Liver (tissue), 9 donors: ENCODE data around the gene EHD4. TPM values are rescaled to one million over a fixed set of nuclear protein-coding genes. Genes with fewer than 3 reads are reported as not detected.

ENCODE experiments used
- DNase-seq: peaks from one replicate; pipeline ENCODE4 v3.0.0-alpha.2; 2017; ENCODE audit warnings: low spot score
- H3K27ac ChIP-seq, 2 donors: one replicate each; pipeline ENCODE4 v1.7.0; 2013; ENCODE audit warnings: inconsistent platforms in 2 of 2, low read length in 2 of 2, control low read depth in 1 of 2, low read depth in 1 of 2, mild to moderate bottlenecking in 1 of 2
- H3K27me3 ChIP-seq, 4 donors: one replicate each; pipeline versions ENCODE4 v1.6.1 to v1.7.0; 2013; ENCODE audit warnings: low read length in 3 of 4, inconsistent platforms in 1 of 4, mild to moderate bottlenecking in 1 of 4, moderate library complexity in 1 of 4; ENCODE audit not compliant: control insufficient read depth in 4 of 4, insufficient read depth in 4 of 4
- H3K36me3 ChIP-seq, 4 donors: one replicate each; pipeline versions ENCODE4 v1.6.1 to v1.7.0; 2013; ENCODE audit warnings: low read length in 3 of 4, mild to moderate bottlenecking in 3 of 4, low read depth in 1 of 4, moderate library complexity in 1 of 4; ENCODE audit not compliant: control insufficient read depth in 4 of 4, insufficient read depth in 3 of 4
- H3K4me1 ChIP-seq, 4 donors: one replicate each; pipeline versions ENCODE4 v1.6.1 to v1.7.0; 2013; ENCODE audit warnings: low read length in 3 of 4, mild to moderate bottlenecking in 3 of 4, moderate library complexity in 1 of 4; ENCODE audit not compliant: control insufficient read depth in 4 of 4, insufficient read depth in 4 of 4
- H3K4me3 ChIP-seq, 3 donors: one replicate each; pipeline versions ENCODE4 v1.6.1 to v1.7.0; 2013; ENCODE audit warnings: low read length in 3 of 3, control low read depth in 1 of 3, low read depth in 1 of 3, mild to moderate bottlenecking in 1 of 3
- H3K9ac ChIP-seq, 2 donors: one replicate each; pipeline ENCODE4 v1.7.0; 2013; ENCODE audit warnings: low read length in 2 of 2, mild to moderate bottlenecking in 2 of 2, moderate library complexity in 2 of 2, control low read depth in 1 of 2, low read depth in 1 of 2
- H3K9me3 ChIP-seq, 4 donors: one replicate each; pipeline versions ENCODE4 v1.6.1 to v1.7.0; 2013; ENCODE audit warnings: low read length in 3 of 4; ENCODE audit not compliant: control insufficient read depth in 4 of 4
- EGR1 ChIP-seq, 2 donors: IDR thresholded peaks; 2 replicates each; pipeline ENCODE4 v1.6.1; 2016 to 2018; ENCODE audit warnings: antibody characterized with exemption in 2 of 2, low read depth in 2 of 2
- FOXA1 ChIP-seq: IDR thresholded peaks from 2 replicates; pipeline ENCODE4 v1.6.1; 2016; ENCODE audit warnings: antibody characterized with exemption
- FOXA2 ChIP-seq: IDR thresholded peaks from 2 replicates; pipeline ENCODE4 v1.6.1; 2016; ENCODE audit warnings: antibody characterized with exemption
- GABPA ChIP-seq, 2 donors: IDR thresholded peaks in 1 of 2; conservative IDR thresholded peaks in 1 of 2; 2 replicates each; pipeline ENCODE4 v1.6.1; 2016; ENCODE audit warnings: antibody characterized with exemption in 2 of 2, mild to moderate bottlenecking in 1 of 2, moderate library complexity in 1 of 2
- HNF4A ChIP-seq, 2 donors: conservative IDR thresholded peaks; 2 replicates each; pipeline ENCODE4 v1.6.1; 2016; ENCODE audit warnings: antibody characterized with exemption in 2 of 2, mild to moderate bottlenecking in 2 of 2
- HNF4G ChIP-seq: IDR thresholded peaks from 2 replicates; pipeline ENCODE4 v1.6.1; 2016; ENCODE audit warnings: antibody characterized with exemption
- JUND ChIP-seq, 2 donors: IDR thresholded peaks; 2 replicates each; pipeline ENCODE4 v1.6.1; 2016; ENCODE audit warnings: antibody characterized with exemption in 2 of 2
- NR2F2 ChIP-seq: IDR thresholded peaks from 2 replicates; pipeline ENCODE4 v1.6.1; 2016; ENCODE audit warnings: antibody characterized with exemption
- SP1 ChIP-seq: IDR thresholded peaks from 2 replicates; pipeline ENCODE4 v1.6.1; 2018; ENCODE audit warnings: antibody characterized with exemption, mild to moderate bottlenecking
- TAF1 ChIP-seq: conservative IDR thresholded peaks from 2 replicates; pipeline ENCODE4 v1.6.1; 2016; ENCODE audit warnings: antibody characterized with exemption, mild to moderate bottlenecking
- YY1 ChIP-seq: IDR thresholded peaks from 2 replicates; pipeline ENCODE4 v1.6.1; 2016; ENCODE audit warnings: antibody characterized with exemption, mild to moderate bottlenecking
- WGBS: extraction: QIAGEN DNeasy Blood & Tissue Kit; methylation state at CpG from one replicate; pipeline ENCODE4 v1.1.7; 2013; 5-methylcytosine and 5-hydroxymethylcytosine counted together
- polyA plus RNA-seq, 2 donors: library from polyadenylated mRNA; stranded (reverse) in 1 of 2; unstranded in 1 of 2; fragments of 200-250 nt in 1 of 2; fragments of >200 nt in 1 of 2; fragmentation: Nextera tagmentation in 1 of 2; extraction: Ambion mirVana in 1 of 2; gene quantifications; one replicate each; pipeline versions ENCODE4 v1.2.1 to v1.2.3, GENCODE V29; 2013 to 2015
- total RNA-seq, 2 donors: library from RNA; depleted of rRNA; stranded (reverse); fragments of >200 nt; gene quantifications; one replicate each; pipeline ENCODE4 v1.2.3, GENCODE V29; 2014
- TF ChIP-seq, protein P1 (sequence below): fragments of 150-350 bp; IDR thresholded peaks from 2 replicates; pipeline ENCODE4 v1.5.1; 2017; ENCODE audit warnings: improper control_type of control experiment, low read depth, low read length; ENCODE audit not compliant: missing input control
- TF ChIP-seq, protein P2 (sequence below): IDR thresholded peaks from 2 replicates; pipeline ENCODE4 v1.6.1; 2016; ENCODE audit warnings: antibody characterized with exemption
- TF ChIP-seq, protein P3 (sequence below): IDR thresholded peaks from 2 replicates; pipeline ENCODE4 v1.6.1; 2016; ENCODE audit warnings: antibody characterized with exemption, mild to moderate bottlenecking
- TF ChIP-seq, protein P4 (sequence below): IDR thresholded peaks from 2 replicates; pipeline ENCODE4 v1.6.1; 2016; ENCODE audit warnings: antibody characterized with exemption
- TF ChIP-seq, protein P5 (sequence below): IDR thresholded peaks from 2 replicates; pipeline ENCODE4 v1.6.1; 2016; ENCODE audit warnings: antibody characterized with exemption
- donor health status: healthy.
- donor health status: healthy.
- donor health status: healthy.
- donor health status: healthy.
- donor health status: healthy.

The EHD4 gene
- total and polyA plus RNA-seq, 4 donors, result 3.3 to 10.0 (median 6.2) TPM

DNA sequence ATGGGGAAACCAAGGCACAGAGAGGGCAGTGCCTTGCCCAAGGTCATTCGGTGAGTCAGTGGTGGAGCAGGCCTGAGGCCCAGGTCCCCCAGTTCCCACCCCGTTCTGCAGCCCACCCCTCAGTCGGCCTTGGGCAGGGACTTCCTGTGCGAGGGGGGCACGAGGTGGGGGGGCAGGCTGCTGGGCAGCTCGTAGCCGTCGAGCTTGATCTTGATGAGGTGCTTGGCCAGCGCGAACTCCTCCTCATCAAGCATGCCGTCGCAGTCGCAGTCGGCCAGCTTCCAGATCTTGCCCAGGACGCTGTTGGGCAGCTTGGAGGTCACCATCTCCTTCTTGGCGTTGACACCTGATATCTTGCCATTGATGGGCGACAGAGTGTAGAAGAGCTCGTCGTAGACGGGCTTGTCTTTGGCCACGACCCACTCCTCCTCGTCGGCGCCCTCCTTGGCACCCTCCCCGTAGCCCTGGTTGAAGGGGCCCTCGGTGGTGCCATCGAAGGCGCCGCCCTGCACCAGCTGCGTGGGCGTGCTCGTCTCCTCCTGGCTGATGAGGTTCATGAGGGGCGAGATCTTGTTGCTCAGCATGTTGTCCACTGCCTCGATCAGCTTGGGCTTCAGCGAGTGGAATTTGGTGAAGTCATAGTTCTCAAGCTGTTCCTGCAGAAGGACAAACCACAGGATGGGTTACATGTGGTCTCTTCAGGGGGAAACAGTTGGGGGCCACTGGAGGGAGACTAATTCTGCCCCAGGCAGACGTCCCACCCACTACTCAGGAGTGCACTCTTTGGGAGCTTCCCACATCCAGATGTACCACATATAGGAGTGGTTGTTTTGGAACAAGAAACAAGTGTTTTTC, 71.6 kb downstream of the EHD4 start (continued):
- TF ChIP-seq, protein P1, sequence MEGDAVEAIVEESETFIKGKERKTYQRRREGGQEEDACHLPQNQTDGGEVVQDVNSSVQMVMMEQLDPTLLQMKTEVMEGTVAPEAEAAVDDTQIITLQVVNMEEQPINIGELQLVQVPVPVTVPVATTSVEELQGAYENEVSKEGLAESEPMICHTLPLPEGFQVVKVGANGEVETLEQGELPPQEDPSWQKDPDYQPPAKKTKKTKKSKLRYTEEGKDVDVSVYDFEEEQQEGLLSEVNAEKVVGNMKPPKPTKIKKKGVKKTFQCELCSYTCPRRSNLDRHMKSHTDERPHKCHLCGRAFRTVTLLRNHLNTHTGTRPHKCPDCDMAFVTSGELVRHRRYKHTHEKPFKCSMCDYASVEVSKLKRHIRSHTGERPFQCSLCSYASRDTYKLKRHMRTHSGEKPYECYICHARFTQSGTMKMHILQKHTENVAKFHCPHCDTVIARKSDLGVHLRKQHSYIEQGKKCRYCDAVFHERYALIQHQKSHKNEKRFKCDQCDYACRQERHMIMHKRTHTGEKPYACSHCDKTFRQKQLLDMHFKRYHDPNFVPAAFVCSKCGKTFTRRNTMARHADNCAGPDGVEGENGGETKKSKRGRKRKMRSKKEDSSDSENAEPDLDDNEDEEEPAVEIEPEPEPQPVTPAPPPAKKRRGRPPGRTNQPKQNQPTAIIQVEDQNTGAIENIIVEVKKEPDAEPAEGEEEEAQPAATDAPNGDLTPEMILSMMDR, result no peak
- TF ChIP-seq TAF1, result no peak
- TF ChIP-seq FOXA1, result no peak

DNA sequence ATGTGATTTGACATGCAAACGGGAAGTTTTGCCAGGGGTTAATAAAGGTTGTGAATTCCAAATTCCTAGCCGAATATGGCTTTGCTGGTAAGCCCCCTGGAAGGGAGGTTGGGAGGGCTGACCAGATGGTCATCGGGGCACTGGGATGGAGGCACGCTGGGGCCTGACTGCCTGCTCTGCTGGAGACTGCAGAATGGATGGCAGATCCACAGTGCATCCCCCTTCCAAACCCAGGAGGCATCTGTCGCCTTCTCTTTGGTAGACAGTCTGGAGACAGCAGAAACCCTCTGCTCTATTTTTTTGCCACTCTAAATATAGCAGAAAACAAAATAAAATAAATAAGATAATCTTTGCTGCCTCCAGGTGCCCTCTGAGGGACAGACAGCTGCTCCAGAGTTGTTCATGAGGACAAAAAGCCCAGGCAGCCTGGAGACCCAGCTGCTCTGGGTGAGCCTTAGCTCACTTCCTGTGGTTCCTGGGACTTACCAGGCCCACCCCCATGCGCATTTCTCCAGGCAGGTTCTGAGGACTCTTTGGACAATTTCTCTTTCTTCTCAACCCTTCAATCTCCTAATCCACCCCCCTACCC, 72.4 kb downstream of the EHD4 start:
- H3K9ac ChIP-seq, result no peak overlapping the region
- WGBS, result 88% methylated on average over 6 of the region's 6 CpGs
- H3K36me3 ChIP-seq, result peaks cover 6 to 15% (median 9%) of the 10 kb centered on the region in 4 donors

More for the DNA sequence above, 72.4 kb downstream of the EHD4 start:
- Histone ChIP-seq H3K9me3 (no peaks in the 10 kb centered on the region), H3K4me3 (no peak overlapping the region), H3K27me3 (no peaks in the 10 kb centered on the region), H3K4me1 (peaks cover 0 to 9% (median 3%) of the 10 kb centered on the region in 4 donors), H3K27ac (no peak overlapping the region)
- no peak for DNase-seq
- TF ChIP-seq NR2F2, result no peak
- TF ChIP-seq, protein P2, sequence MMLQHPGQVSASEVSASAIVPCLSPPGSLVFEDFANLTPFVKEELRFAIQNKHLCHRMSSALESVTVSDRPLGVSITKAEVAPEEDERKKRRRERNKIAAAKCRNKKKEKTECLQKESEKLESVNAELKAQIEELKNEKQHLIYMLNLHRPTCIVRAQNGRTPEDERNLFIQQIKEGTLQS, result no peak
- TF ChIP-seq, protein P3, sequence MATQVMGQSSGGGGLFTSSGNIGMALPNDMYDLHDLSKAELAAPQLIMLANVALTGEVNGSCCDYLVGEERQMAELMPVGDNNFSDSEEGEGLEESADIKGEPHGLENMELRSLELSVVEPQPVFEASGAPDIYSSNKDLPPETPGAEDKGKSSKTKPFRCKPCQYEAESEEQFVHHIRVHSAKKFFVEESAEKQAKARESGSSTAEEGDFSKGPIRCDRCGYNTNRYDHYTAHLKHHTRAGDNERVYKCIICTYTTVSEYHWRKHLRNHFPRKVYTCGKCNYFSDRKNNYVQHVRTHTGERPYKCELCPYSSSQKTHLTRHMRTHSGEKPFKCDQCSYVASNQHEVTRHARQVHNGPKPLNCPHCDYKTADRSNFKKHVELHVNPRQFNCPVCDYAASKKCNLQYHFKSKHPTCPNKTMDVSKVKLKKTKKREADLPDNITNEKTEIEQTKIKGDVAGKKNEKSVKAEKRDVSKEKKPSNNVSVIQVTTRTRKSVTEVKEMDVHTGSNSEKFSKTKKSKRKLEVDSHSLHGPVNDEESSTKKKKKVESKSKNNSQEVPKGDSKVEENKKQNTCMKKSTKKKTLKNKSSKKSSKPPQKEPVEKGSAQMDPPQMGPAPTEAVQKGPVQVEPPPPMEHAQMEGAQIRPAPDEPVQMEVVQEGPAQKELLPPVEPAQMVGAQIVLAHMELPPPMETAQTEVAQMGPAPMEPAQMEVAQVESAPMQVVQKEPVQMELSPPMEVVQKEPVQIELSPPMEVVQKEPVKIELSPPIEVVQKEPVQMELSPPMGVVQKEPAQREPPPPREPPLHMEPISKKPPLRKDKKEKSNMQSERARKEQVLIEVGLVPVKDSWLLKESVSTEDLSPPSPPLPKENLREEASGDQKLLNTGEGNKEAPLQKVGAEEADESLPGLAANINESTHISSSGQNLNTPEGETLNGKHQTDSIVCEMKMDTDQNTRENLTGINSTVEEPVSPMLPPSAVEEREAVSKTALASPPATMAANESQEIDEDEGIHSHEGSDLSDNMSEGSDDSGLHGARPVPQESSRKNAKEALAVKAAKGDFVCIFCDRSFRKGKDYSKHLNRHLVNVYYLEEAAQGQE, result no peak
- TF ChIP-seq FOXA2, result no peak
- TF ChIP-seq GABPA (IDR thresholded peaks at IDR 0.05 in 1 of 2, conservative IDR thresholded peaks at IDR 0.05 in 1 of 2), result no peak
- no peak for TF ChIP-seq YY1
- TF ChIP-seq, protein P4, sequence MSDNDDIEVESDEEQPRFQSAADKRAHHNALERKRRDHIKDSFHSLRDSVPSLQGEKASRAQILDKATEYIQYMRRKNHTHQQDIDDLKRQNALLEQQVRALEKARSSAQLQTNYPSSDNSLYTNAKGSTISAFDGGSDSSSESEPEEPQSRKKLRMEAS, result no peak
- no peak for TF ChIP-seq HNF4G
- no peak for TF ChIP-seq FOXA1
- no peak for TF ChIP-seq EGR1 (IDR thresholded peaks at IDR 0.05; ENCODE audit: low read depth in 2 of 2)
- TF ChIP-seq HNF4A (conservative IDR thresholded peaks at IDR 0.05), result no peak
- TF ChIP-seq, protein P5, sequence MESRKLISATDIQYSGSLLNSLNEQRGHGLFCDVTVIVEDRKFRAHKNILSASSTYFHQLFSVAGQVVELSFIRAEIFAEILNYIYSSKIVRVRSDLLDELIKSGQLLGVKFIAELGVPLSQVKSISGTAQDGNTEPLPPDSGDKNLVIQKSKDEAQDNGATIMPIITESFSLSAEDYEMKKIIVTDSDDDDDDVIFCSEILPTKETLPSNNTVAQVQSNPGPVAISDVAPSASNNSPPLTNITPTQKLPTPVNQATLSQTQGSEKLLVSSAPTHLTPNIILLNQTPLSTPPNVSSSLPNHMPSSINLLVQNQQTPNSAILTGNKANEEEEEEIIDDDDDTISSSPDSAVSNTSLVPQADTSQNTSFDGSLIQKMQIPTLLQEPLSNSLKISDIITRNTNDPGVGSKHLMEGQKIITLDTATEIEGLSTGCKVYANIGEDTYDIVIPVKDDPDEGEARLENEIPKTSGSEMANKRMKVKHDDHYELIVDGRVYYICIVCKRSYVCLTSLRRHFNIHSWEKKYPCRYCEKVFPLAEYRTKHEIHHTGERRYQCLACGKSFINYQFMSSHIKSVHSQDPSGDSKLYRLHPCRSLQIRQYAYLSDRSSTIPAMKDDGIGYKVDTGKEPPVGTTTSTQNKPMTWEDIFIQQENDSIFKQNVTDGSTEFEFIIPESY, result no peak
- TF ChIP-seq, protein P1, result no peak
- TF ChIP-seq SP1, result no peak
- no peak for TF ChIP-seq JUND (IDR thresholded peaks at IDR 0.05)
- TF ChIP-seq TAF1, result no peak
